H9 (cell line): ENCODE results near the gene RAB4B. TPM values are rescaled to one million over a fixed set of nuclear protein-coding genes. Genes with fewer than 3 reads are reported as not detected.

Experiments
- DNase-seq: peaks from one replicate; pipeline ENCODE4 v3.0.0-alpha.2; 2017
- H2AFZ ChIP-seq: one replicate; pipeline ENCODE4 v1.6.1; 2013; ENCODE audit warnings: mild to moderate bottlenecking, low read length, control low read depth, moderate library complexity
- H2AK5ac ChIP-seq: 2 replicates; pipeline ENCODE4 v1.6.1; 2013; ENCODE audit warnings: low read length, control low read depth, mixed read lengths; ENCODE audit not compliant: insufficient read length
- H2BK120ac ChIP-seq: one replicate; pipeline ENCODE4 v1.6.1; 2013; ENCODE audit warnings: low read depth, mild to moderate bottlenecking, low read length, control low read depth, inconsistent platforms; ENCODE audit not compliant: poor library complexity, severe bottlenecking
- H2BK12ac ChIP-seq: 2 replicates; pipeline ENCODE4 v1.6.1; 2013; ENCODE audit warnings: low read length, control low read depth, mixed read lengths, low read depth; ENCODE audit not compliant: insufficient read length
- H2BK15ac ChIP-seq: 2 replicates; pipeline ENCODE4 v1.6.1; 2013; ENCODE audit warnings: low read depth, low read length, control low read depth
- H2BK20ac ChIP-seq: one replicate; pipeline ENCODE4 v1.6.1; 2013; ENCODE audit warnings: low read depth, mild to moderate bottlenecking, low read length, control low read depth, inconsistent platforms; ENCODE audit not compliant: poor library complexity, severe bottlenecking
- H2BK5ac ChIP-seq: 2 replicates; pipeline ENCODE4 v1.6.1; 2013; ENCODE audit warnings: low read length, control low read depth, mixed read lengths; ENCODE audit not compliant: insufficient read length
- H3K14ac ChIP-seq: 2 replicates; pipeline ENCODE4 v1.6.1; 2013; ENCODE audit warnings: low read length, control low read depth; ENCODE audit not compliant: insufficient read depth
- H3K18ac ChIP-seq: 2 replicates; pipeline ENCODE4 v1.6.1; 2013; ENCODE audit warnings: low read depth, mild to moderate bottlenecking, mixed read lengths, low read length, control low read depth; ENCODE audit not compliant: insufficient read length
- H3K23ac ChIP-seq: 2 replicates; pipeline ENCODE4 v1.6.1; 2013; ENCODE audit warnings: low read length, control low read depth, mixed read lengths, low read depth; ENCODE audit not compliant: insufficient read length
- H3K23me2 ChIP-seq: 2 replicates; pipeline ENCODE4 v1.6.1; 2013; ENCODE audit warnings: low read depth, mild to moderate bottlenecking, mixed read lengths, low read length, control low read depth; ENCODE audit not compliant: insufficient read length, poor library complexity, severe bottlenecking
- H3K27ac ChIP-seq: 2 replicates; pipeline ENCODE4 v1.5.1; 2013; ENCODE audit warnings: low read length, control low read depth, mixed read lengths, low read depth; ENCODE audit not compliant: insufficient read length
- H3K27me3 ChIP-seq: 2 replicates; pipeline ENCODE4 v1.6.1; 2013; ENCODE audit warnings: low read length, control low read depth, inconsistent platforms; ENCODE audit not compliant: insufficient read depth
- H3K4ac ChIP-seq: 2 replicates; pipeline ENCODE4 v1.6.1; 2013; ENCODE audit warnings: low read depth, mild to moderate bottlenecking, control low read depth, inconsistent platforms, low read length, moderate library complexity
- H3K4me1 ChIP-seq: 2 replicates; pipeline ENCODE4 v1.6.1; 2013; ENCODE audit warnings: low read length, control low read depth, inconsistent platforms; ENCODE audit not compliant: insufficient read depth
- H3K4me2 ChIP-seq: 2 replicates; pipeline ENCODE4 v1.6.1; 2013; ENCODE audit warnings: low read length, control low read depth, mixed read lengths; ENCODE audit not compliant: insufficient read length, insufficient read depth
- H3K56ac ChIP-seq: 2 replicates; pipeline ENCODE4 v1.6.1; 2013; ENCODE audit warnings: low read depth, mild to moderate bottlenecking, mixed read lengths, low read length, control low read depth; ENCODE audit not compliant: insufficient read length
- H3K79me1 ChIP-seq: 2 replicates; pipeline ENCODE4 v1.6.1; 2013; ENCODE audit warnings: low read depth, mild to moderate bottlenecking, moderate library complexity, low read length, control low read depth, inconsistent platforms; ENCODE audit not compliant: insufficient read depth, poor library complexity, severe bottlenecking
- H3K79me2 ChIP-seq: 2 replicates; pipeline ENCODE4 v1.6.1; 2013; ENCODE audit warnings: low read length, control low read depth, inconsistent platforms; ENCODE audit not compliant: insufficient read depth
- H3K9ac ChIP-seq: 2 replicates; pipeline ENCODE4 v1.6.1; 2013; ENCODE audit warnings: low read length, control low read depth, mixed read lengths; ENCODE audit not compliant: insufficient read length; ENCODE audit errors: extremely low read depth
- H3K9me3 ChIP-seq: one replicate; pipeline ENCODE4 v1.6.1; 2013; ENCODE audit warnings: low read depth, low read length, inconsistent platforms; ENCODE audit not compliant: control insufficient read depth
- H3T11ph ChIP-seq: one replicate; pipeline ENCODE4 v1.6.1; 2013; ENCODE audit warnings: mild to moderate bottlenecking, low read length, control low read depth, inconsistent platforms
- H4K20me1 ChIP-seq: one replicate; pipeline ENCODE4 v1.6.1; 2013; ENCODE audit not compliant: control insufficient read depth, insufficient read length, insufficient read depth
- H4K5ac ChIP-seq: 2 replicates; pipeline ENCODE4 v1.6.1; 2013; ENCODE audit warnings: low read depth, mild to moderate bottlenecking, mixed read lengths, low read length, control low read depth; ENCODE audit not compliant: insufficient read length
- H4K8ac ChIP-seq: replicated peaks from 2 replicates; pipeline ENCODE4 v1.6.1; 2013; ENCODE audit warnings: low read length, control low read depth, mixed read lengths, low read depth; ENCODE audit not compliant: insufficient read length
- H4K91ac ChIP-seq: 2 replicates; pipeline ENCODE4 v1.6.1; 2013; ENCODE audit warnings: low read depth, mild to moderate bottlenecking, moderate library complexity, mixed read lengths, low read length, control low read depth; ENCODE audit not compliant: insufficient read length
- H3K27ac Mint-ChIP-seq, 3 experiments: 2 replicates in 2 of 3; 3 replicates in 1 of 3; pipeline ENCODE4 v1.8.0; 2020 to 2021; ENCODE audit warnings: mixed read lengths in 3 of 3, mild to moderate bottlenecking in 1 of 3, moderate library complexity in 1 of 3
- H3K27me3 Mint-ChIP-seq: 2 replicates; pipeline ENCODE4 v1.8.0; 2021; ENCODE audit warnings: low read depth, mild to moderate bottlenecking, moderate library complexity, mixed read lengths
- H3K36me3 Mint-ChIP-seq, 3 experiments: 2 replicates in 2 of 3; 3 replicates in 1 of 3; pipeline ENCODE4 v1.8.0; 2020 to 2021; ENCODE audit warnings: low read depth in 3 of 3, mixed read lengths in 3 of 3; ENCODE audit not compliant: insufficient read depth in 1 of 3
- H3K4me1 Mint-ChIP-seq, 2 experiments: 2 replicates each; pipeline ENCODE4 v1.8.0; 2020; ENCODE audit warnings: mixed read lengths in 2 of 2
- H3K4me3 Mint-ChIP-seq, 2 experiments: 2 replicates in 1 of 2; 3 replicates in 1 of 2; pipeline ENCODE4 v1.8.0; 2020 to 2021; ENCODE audit warnings: mild to moderate bottlenecking in 2 of 2, mixed read lengths in 2 of 2, moderate library complexity in 1 of 2
- H3K9me3 Mint-ChIP-seq, 2 experiments: 2 replicates in 1 of 2; 3 replicates in 1 of 2; pipeline ENCODE4 v1.8.0; 2020; ENCODE audit warnings: mild to moderate bottlenecking in 2 of 2, mixed read lengths in 2 of 2, moderate library complexity in 1 of 2
- CTCF ChIP-seq: fragments of 200-600 bp; sonication (generic); conservative IDR thresholded peaks from 3 replicates; pipeline ENCODE4 v1.8.0; 2021; ENCODE audit warnings: antibody characterized with exemption, mild to moderate bottlenecking
- WGBS: extraction: QIAGEN DNeasy Blood & Tissue Kit; methylation state at CpG from one replicate; pipeline ENCODE4 v1.1.7; 2013; ENCODE audit warnings: missing lambda C conversion rate, low lambda C conversion rate, mixed read lengths; ENCODE audit not compliant: insufficient read length; ENCODE audit errors: extremely low coverage; 5-methylcytosine and 5-hydroxymethylcytosine counted together
- total RNA-seq: library from RNA; stranded (reverse); gene quantifications from 2 replicates; pipeline ENCODE4 v1.2.1, GENCODE V29; 2021

RAB4B gene
- total RNA-seq, 1 experiment from 2014 or later: 26.8 TPM

GRCh38 chr19:40786060-40787037 lies 8.3 kb downstream of the RAB4B start:
- Histone ChIP-seq H2BK12ac (no peak overlapping the region), H4K8ac (no peak overlapping the region), H3K79me1 (no peaks in the 10 kb centered on the region), H2BK5ac (no peak overlapping the region), H3K27ac (no peak overlapping the region), H3K18ac (no peak overlapping the region), H3K9me3 (no peaks in the 10 kb centered on the region), H4K91ac (no peak overlapping the region), H3K79me2 (no peaks in the 10 kb centered on the region), H3K23me2 (no peaks in the 10 kb centered on the region), H3K14ac (no peak overlapping the region), H2BK20ac (no peak overlapping the region), H3K27me3 (no peaks in the 10 kb centered on the region), H2BK15ac (no peak overlapping the region), H3K23ac (no peak overlapping the region), H3K4me2 (no peak overlapping the region), H4K20me1 (no peaks in the 10 kb centered on the region), H3K4me1 (no peaks in the 10 kb centered on the region), H3T11ph (no peak overlapping the region), H4K5ac (no peak overlapping the region), H2AFZ (no peak overlapping the region), H3K4ac (no peak overlapping the region), H2BK120ac (no peak overlapping the region), H3K9ac (no peak overlapping the region), H3K56ac (no peak overlapping the region), H2AK5ac (no peak overlapping the region)
- Mint-ChIP-seq H3K27ac (peak overlapping the region in 2 of 3 experiments; percentile 63 to 74; a peak in 2 of 7 replicates), H3K9me3 (no peaks in the 10 kb centered on the region), H3K4me3 (no peak overlapping the region), H3K36me3 (peaks cover 4 to 23% (median 14%) of the 10 kb centered on the region in 3 experiments; a peak in 5 of 7 replicates), H3K4me1 (peaks cover 4 to 6% of the 10 kb centered on the region in 2 experiments; a peak in 2 of 4 replicates), H3K27me3 (no peaks in the 10 kb centered on the region)
- no peak for DNase-seq
- no CpG with 5 or more reads among the region's 25 CpGs for WGBS
- no peak for TF ChIP-seq CTCF
